Measurements from ENCODE around the gene CCDC122. TPM values are rescaled to one million over a fixed set of nuclear protein-coding genes. Genes with fewer than 3 reads are reported as not detected.

Gene CCDC122
- total and polyA plus RNA-seq, 2 of the 8 experiments (the other 6 are each of a cell fraction or from before 2014, with no cell fraction given), result 2.9 to 5.8 TPM

DNA sequence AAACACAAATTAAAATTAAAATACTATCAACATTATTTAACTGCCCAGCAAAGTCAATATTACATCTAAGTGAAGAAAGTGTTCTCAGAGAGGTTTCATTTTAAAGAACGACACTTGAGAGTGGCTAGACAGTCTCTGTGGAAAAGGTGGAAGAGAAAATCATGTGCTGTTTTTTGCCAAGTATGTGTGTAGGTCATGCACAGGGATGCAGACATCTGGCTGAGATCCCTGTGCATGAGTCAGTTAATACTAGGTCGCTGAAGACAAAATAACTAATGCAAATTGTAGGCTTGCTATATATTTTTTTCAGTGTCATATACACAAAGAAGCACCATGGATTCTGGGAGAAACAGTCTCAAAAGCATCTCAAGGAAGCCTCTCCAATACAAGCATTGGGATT, 48.5 kb downstream of the CCDC122 start:
- no peaks in the 10 kb centered on the region for H3K4me1 ChIP-seq (replicated peaks in 1 of 4; ENCODE audit: control insufficient read depth in 3 of 4, insufficient read depth in 4 of 4, low read length in 3 of 4)
- TF ChIP-seq SIN3A (conservative IDR thresholded peaks at IDR 0.05 in 1 of 2, IDR thresholded peaks at IDR 0.05 in 1 of 2; ENCODE audit: low read depth in 1 of 2, low read length in 2 of 2), result no peak
- no peak for TF ChIP-seq SRF (IDR thresholded peaks at IDR 0.05; ENCODE audit: low read depth, low read length)
- TF ChIP-seq CREB1 (IDR thresholded peaks at IDR 0.05), result no peak
- no peak for TF ChIP-seq KDM1A (IDR thresholded peaks at IDR 0.05; ENCODE audit: borderline replicate concordance, low read length)
- TF ChIP-seq, protein P1, sequence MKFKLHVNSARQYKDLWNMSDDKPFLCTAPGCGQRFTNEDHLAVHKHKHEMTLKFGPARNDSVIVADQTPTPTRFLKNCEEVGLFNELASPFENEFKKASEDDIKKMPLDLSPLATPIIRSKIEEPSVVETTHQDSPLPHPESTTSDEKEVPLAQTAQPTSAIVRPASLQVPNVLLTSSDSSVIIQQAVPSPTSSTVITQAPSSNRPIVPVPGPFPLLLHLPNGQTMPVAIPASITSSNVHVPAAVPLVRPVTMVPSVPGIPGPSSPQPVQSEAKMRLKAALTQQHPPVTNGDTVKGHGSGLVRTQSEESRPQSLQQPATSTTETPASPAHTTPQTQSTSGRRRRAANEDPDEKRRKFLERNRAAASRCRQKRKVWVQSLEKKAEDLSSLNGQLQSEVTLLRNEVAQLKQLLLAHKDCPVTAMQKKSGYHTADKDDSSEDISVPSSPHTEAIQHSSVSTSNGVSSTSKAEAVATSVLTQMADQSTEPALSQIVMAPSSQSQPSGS (IDR thresholded peaks at IDR 0.05; ENCODE audit: low read length), result no peak
- no peak for TF ChIP-seq POU5F1 (IDR thresholded peaks at IDR 0.05; ENCODE audit: low read depth, low read length)
- no peak for TF ChIP-seq RXRA (IDR thresholded peaks at IDR 0.05; ENCODE audit: insufficient read depth, low read depth, low read length)
- TF ChIP-seq SAP30 (IDR thresholded peaks at IDR 0.05; ENCODE audit: insufficient read depth, insufficient replicate concordance, low read length), result no peak
- TF ChIP-seq TCF12 (IDR thresholded peaks at IDR 0.05; ENCODE audit: low read depth, low read length), result no peak
- no peak for TF ChIP-seq ZNF274 (IDR thresholded peaks at IDR 0.05; ENCODE audit: borderline replicate concordance, extremely low read depth, low read length)
- TF ChIP-seq PHF8 (conservative IDR thresholded peaks at IDR 0.05; ENCODE audit: low read depth, low read length), result no peak
- TF ChIP-seq ASH2L (IDR thresholded peaks at IDR 0.05; ENCODE audit: low read length), result no peak
- TF ChIP-seq, protein P2, sequence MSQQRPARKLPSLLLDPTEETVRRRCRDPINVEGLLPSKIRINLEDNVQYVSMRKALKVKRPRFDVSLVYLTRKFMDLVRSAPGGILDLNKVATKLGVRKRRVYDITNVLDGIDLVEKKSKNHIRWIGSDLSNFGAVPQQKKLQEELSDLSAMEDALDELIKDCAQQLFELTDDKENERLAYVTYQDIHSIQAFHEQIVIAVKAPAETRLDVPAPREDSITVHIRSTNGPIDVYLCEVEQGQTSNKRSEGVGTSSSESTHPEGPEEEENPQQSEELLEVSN (IDR thresholded peaks at IDR 0.05), result no peak

More for the DNA sequence above, 48.5 kb downstream of the CCDC122 start:
- DNase-seq (ENCODE audit: low read depth in 1 of 2, low spot score in 2 of 2), result no peak
- no peak overlapping the region for H2BK15ac ChIP-seq (ENCODE audit: low read length)
- no peaks in the 10 kb centered on the region for H3K36me3 ChIP-seq (ENCODE audit: control insufficient read depth in 2 of 4, insufficient read depth in 4 of 4, low read length in 3 of 4)
- no peak overlapping the region for H4K5ac ChIP-seq (ENCODE audit: insufficient read length, low read depth, low read length)
- no peak overlapping the region for H3K23ac ChIP-seq (ENCODE audit: insufficient read length)
- H2BK5ac ChIP-seq (ENCODE audit: low read depth, low read length), result no peak overlapping the region
- WGBS, 2 experiments (ENCODE audit: extremely low coverage in 1 of 2, insufficient coverage in 1 of 2, insufficient read length in 1 of 2, insufficient replicate concordance in 2 of 2, low coverage in 1 of 2, low lambda C conversion rate in 2 of 2, missing lambda C conversion rate in 1 of 2), result 78% methylated on average over 2 of the region's 2 CpGs; no CpG with 5 or more reads in 1 of the 2 experiments
- ChIA-PET CTCF (ENCODE audit: partially characterized antibody) (no interaction called here), POLR2A (ENCODE audit: partially characterized antibody) (no interaction called here)
- no peaks in the 10 kb centered on the region for H3K79me2 ChIP-seq (ENCODE audit: control insufficient read depth in 1 of 2, insufficient read depth in 2 of 2, low read length in 2 of 2)
- no peaks in the 10 kb centered on the region for H3K23me2 ChIP-seq (ENCODE audit: low read depth, low read length)
- H3K9ac ChIP-seq (replicated peaks in 1 of 4; ENCODE audit: extremely low read depth in 1 of 4, low read depth in 3 of 4, low read length in 3 of 4), result no peak overlapping the region
- no peaks in the 10 kb centered on the region for H3K27me3 ChIP-seq (replicated peaks in 1 of 4; ENCODE audit: control insufficient read depth in 3 of 4, extremely low read depth in 1 of 4, insufficient read depth in 3 of 4, low read length in 3 of 4)
- H2AFZ ChIP-seq (ENCODE audit: low read length), result no peak overlapping the region
- no peak overlapping the region for H3K4ac ChIP-seq (replicated peaks; ENCODE audit: insufficient read length, low read depth, low read length)
- H3K14ac ChIP-seq (ENCODE audit: insufficient read length), result no peak overlapping the region
- no peaks in the 10 kb centered on the region for H3K9me3 ChIP-seq (ENCODE audit: insufficient read depth in 2 of 2, low read depth in 1 of 2, low read length in 1 of 2)
- H3K4me2 ChIP-seq (ENCODE audit: insufficient read depth in 1 of 2, low read depth in 2 of 2, low read length in 2 of 2), result no peak overlapping the region
- H4K91ac ChIP-seq (replicated peaks; ENCODE audit: insufficient read length, low read length), result no peak overlapping the region
- H4K8ac ChIP-seq (ENCODE audit: extremely low read depth, insufficient read depth, low read length), result no peak overlapping the region
- no peak overlapping the region for H3K56ac ChIP-seq (replicated peaks; ENCODE audit: insufficient read length, low read depth, low read length)
- H3K4me3 ChIP-seq (ENCODE audit: extremely low read depth in 1 of 4, insufficient read depth in 2 of 4, low read depth in 3 of 4, low read length in 4 of 4), result no peak overlapping the region
- H2BK12ac ChIP-seq (ENCODE audit: low read depth, low read length), result no peak overlapping the region
- H2AK5ac ChIP-seq (ENCODE audit: low read depth, low read length), result no peak overlapping the region
- H2BK20ac ChIP-seq (ENCODE audit: low read length), result no peak overlapping the region
- FAIRE-seq, result no peak
- no peak overlapping the region for H3K27ac ChIP-seq (ENCODE audit: low read depth, low read length)
- no peak overlapping the region for H3K18ac ChIP-seq (ENCODE audit: extremely low read depth, low read length)
- no peaks in the 10 kb centered on the region for H4K20me1 ChIP-seq (replicated peaks in 1 of 2; ENCODE audit: control insufficient read depth in 1 of 2, insufficient read depth in 2 of 2, low read length in 2 of 2)
- no peaks in the 10 kb centered on the region for H3K79me1 ChIP-seq (ENCODE audit: low read depth, low read length)
- no peak overlapping the region for H2BK120ac ChIP-seq (replicated peaks; ENCODE audit: low read depth, low read length)
